Astrocyte of the cerebellum (primary cell): ENCODE measurements around the gene FAP.
A peak's percentile ranks its signal among the peaks of the same experiment; 100 is the strongest.

Experiments
- DNase-seq: peaks from one replicate; pipeline ENCODE4 v3.0.0-alpha.2; 2011; ENCODE audit warnings: low read depth
- H3K4me3 ChIP-seq: 2 replicates; pipeline ENCODE4 v1.5.1; 2011; ENCODE audit warnings: mild to moderate bottlenecking, low read depth, low read length, moderate library complexity
- in situ Hi-C: cut with HindIII; loops from 2 replicates; pipeline ENCODE4 v1.10.0; 2017; ENCODE audit warnings: low sequenced_read_pairs
- TF ChIP-seq, protein P1 (sequence below): IDR thresholded peaks from 2 replicates; pipeline ENCODE4 v1.5.1; 2012; ENCODE audit warnings: low read length, low read depth, moderate library complexity, mild to moderate bottlenecking; ENCODE audit errors: missing control alignments

FAP gene

GRCh38 chr2:162233197-162233596 is 10.0 kb downstream of the FAP start:
- peak; percentile 29 for DNase-seq
- in situ Hi-C loops = no loop called here
- TF ChIP-seq, protein P1, sequence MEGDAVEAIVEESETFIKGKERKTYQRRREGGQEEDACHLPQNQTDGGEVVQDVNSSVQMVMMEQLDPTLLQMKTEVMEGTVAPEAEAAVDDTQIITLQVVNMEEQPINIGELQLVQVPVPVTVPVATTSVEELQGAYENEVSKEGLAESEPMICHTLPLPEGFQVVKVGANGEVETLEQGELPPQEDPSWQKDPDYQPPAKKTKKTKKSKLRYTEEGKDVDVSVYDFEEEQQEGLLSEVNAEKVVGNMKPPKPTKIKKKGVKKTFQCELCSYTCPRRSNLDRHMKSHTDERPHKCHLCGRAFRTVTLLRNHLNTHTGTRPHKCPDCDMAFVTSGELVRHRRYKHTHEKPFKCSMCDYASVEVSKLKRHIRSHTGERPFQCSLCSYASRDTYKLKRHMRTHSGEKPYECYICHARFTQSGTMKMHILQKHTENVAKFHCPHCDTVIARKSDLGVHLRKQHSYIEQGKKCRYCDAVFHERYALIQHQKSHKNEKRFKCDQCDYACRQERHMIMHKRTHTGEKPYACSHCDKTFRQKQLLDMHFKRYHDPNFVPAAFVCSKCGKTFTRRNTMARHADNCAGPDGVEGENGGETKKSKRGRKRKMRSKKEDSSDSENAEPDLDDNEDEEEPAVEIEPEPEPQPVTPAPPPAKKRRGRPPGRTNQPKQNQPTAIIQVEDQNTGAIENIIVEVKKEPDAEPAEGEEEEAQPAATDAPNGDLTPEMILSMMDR = no peak
- no peak overlapping the region for H3K4me3 ChIP-seq

- no peak for DNase-seq
- in situ Hi-C loops = no loop called here
- TF ChIP-seq, protein P1 = no peak
- H3K4me3 ChIP-seq = no peak overlapping the region
Observed at GRCh38 chr2:162232671-162233070, 10.6 kb downstream of the FAP start.

DNA sequence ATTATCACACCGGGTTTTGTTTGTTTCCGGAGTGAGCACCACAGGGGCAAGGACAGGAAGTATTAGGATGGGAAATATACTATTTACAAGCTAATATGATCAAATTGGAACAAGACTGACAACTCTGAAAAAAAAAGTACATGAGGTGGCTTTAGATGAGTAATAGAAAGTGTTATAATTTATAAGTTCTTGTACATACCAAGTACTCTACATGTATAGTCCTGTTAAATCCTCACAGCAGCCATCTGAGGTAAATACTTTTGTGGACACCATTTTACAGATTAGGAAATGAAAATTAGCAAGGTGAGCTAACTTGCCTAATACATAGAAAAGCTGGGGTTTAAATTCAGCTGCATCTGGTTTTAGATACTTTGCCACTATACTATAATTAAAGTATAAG is 11.2 kb downstream of the FAP start:
- TF ChIP-seq, protein P1 = no peak
- DNase-seq = no peak
- in situ Hi-C loops = no loop called here
- no peak overlapping the region for H3K4me3 ChIP-seq

DNA sequence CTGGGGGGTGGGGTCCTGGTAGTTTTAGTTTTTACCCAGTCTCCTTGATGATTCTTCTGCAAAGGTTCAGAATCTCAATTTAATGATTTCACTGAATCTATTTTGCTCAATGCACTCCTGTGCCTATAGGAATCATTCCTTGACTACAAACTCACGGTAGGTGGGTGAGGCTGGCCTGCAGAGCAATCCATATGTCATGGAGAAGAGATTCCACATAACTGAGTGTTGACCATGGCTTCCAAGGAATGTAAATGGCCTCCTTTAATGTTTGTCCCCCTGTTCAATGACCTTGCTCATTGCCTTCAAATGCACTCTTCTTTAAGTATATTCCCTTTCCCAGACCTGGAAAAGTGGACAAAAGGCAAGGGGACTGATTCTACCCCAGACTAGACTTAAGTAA is 12.5 kb downstream of the FAP start:
- no peak overlapping the region for H3K4me3 ChIP-seq
- in situ Hi-C loops = no loop called here
- TF ChIP-seq, protein P1 = no peak
- no peak for DNase-seq

- in situ Hi-C loops = no loop called here
- TF ChIP-seq, protein P1 = no peak
- no peak for DNase-seq
- H3K4me3 ChIP-seq = no peak overlapping the region
Observed at GRCh38 chr2:162226836-162227235, 16.4 kb downstream of the FAP start.

DNA sequence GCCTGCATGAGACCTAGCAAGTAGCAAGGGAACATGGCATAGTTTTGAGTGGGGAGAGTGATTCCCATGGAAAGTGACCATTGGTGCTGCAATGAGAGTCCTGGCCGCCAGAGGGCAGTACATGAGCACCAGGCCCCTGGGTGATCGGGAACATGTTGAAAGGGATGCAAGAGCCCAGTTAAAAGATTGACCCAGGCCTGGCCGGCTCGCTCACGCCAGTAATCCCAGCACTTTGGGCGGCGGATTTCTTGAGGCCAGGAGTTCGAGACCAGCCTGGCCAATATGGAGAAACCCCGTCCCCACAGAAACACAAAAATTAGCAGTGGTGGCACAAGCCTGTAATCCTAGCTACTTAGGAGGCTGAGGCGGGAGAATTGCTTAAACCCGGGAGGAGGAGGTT is 22.2 kb downstream of the FAP start:
- peak; percentile 16 for DNase-seq
- in situ Hi-C loops = loop anchor here (5.0 kb wide), 1 partner anchor 76 kb away; no protein-coding TSS in a partner anchor
- TF ChIP-seq, protein P1 = peak; percentile 94
- no peak overlapping the region for H3K4me3 ChIP-seq

DNA sequence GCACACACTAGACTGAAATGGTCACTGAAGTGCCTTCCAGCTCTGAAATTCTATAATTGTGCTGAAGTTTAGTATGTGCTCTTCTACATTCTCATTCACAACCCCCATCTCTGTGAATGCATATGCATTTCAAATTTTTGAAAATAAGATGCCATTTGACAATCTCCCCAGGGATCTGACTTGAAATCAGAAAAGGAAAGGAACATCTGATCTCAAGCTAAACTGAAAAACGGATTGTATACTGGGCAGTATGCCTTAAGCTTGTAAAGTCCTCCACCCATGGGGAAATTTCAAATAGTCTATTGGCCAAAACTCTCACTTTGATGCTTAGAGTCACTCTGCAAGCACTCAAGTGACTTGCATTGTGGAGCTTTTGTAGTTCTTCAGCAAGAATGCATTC is 22.9 kb downstream of the FAP start:
- H3K4me3 ChIP-seq = no peak overlapping the region
- in situ Hi-C loops = loop anchor here (5.0 kb wide), 1 partner anchor 77 kb away; no protein-coding TSS in a partner anchor
- no peak for DNase-seq
- TF ChIP-seq, protein P1 = no peak
